NCI-H82 (cell line): ENCODE data around the gene RTN4.
"Not testable (repeated sequence)": the region's sequence is repeated elsewhere in the genome, so short reads cannot be mapped to it uniquely, and the experiment has no call there.

Experiments used
- DNase-seq: peaks from one replicate; lab custom pipeline; 2025; lab: John Stamatoyannopoulos, UW

Gene RTN4

GRCh38 chr2:55009277-55010060 lies 40.8 kb downstream of the RTN4 start:
- DNase-seq: no peak

- no peak for DNase-seq
These were observed 43.9 kb downstream of the RTN4 start for GRCh38 chr2:55006306-55006705.

- no peak for DNase-seq
These were observed 46.3 kb downstream of the RTN4 start for GRCh38 chr2:55003706-55004639.

GRCh38 chr2:55001716-55002115 lies 48.5 kb downstream of the RTN4 start:
- no peak for DNase-seq

- no peak for DNase-seq
These were observed 49.9 kb downstream of the RTN4 start for GRCh38 chr2:55000341-55000740.

GRCh38 chr2:54999182-54999581 lies 51.1 kb downstream of the RTN4 start:
- no peak for DNase-seq

GRCh38 chr2:54997826-54998225 lies 52.4 kb downstream of the RTN4 start:
- DNase-seq: no peak

- DNase-seq: no peak
These were observed 54.7 kb downstream of the RTN4 start for GRCh38 chr2:54995553-54995952.

- DNase-seq: not testable (repeated sequence)
These were observed 59.6 kb downstream of the RTN4 start for GRCh38 chr2:54990694-54991093.

GRCh38 chr2:54988612-54989011 lies 61.6 kb downstream of the RTN4 start:
- no peak for DNase-seq

GRCh38 chr2:54986264-54986663 lies 64.0 kb downstream of the RTN4 start:
- no peak for DNase-seq

GRCh38 chr2:54984476-54984875 lies 65.8 kb downstream of the RTN4 start:
- DNase-seq: no peak

- DNase-seq: no peak
These were observed 66.7 kb downstream of the RTN4 start for GRCh38 chr2:54983345-54984220.

GRCh38 chr2:54981385-54981784 lies 68.9 kb downstream of the RTN4 start:
- DNase-seq: no peak

GRCh38 chr2:54979321-54980044 lies 70.8 kb downstream of the RTN4 start:
- no peak for DNase-seq

GRCh38 chr2:54977149-54977548 lies 73.1 kb downstream of the RTN4 start:
- no peak for DNase-seq

- no peak for DNase-seq
These were observed 74.4 kb downstream of the RTN4 start for GRCh38 chr2:54975598-54976492.

GRCh38 chr2:54975175-54975574 lies 75.1 kb downstream of the RTN4 start:
- no peak for DNase-seq

- DNase-seq: no peak
These were observed 80.3 kb downstream of the RTN4 start for GRCh38 chr2:54969940-54970338.

- DNase-seq: no peak
These were observed 80.8 kb downstream of the RTN4 start for GRCh38 chr2:54969295-54969939.
